CD4-positive, alpha-beta T cell treated with Interleukin-2 at 100 ng/mL for 4 hours (primary cell): ENCODE results near the gene PIEZO2.
"Not testable (repeated sequence)": the region's sequence is repeated elsewhere in the genome, so short reads cannot be mapped to it uniquely, and the experiment has no call there.

Experiments
- DNase-seq: peaks from one replicate; pipeline ENCODE4 v3.0.0-alpha.2; 2020; ENCODE audit warnings: low spot score

Gene PIEZO2

GRCh38 chr18:10681581-10682367 lies 467.6 kb downstream of the PIEZO2 start:
- DNase-seq, result no peak

- DNase-seq, result no peak
Observed at GRCh38 chr18:10680271-10680596, 469.1 kb downstream of the PIEZO2 start.

GRCh38 chr18:10679557-10680270 lies 469.7 kb downstream of the PIEZO2 start:
- no peak for DNase-seq

- no peak for DNase-seq
Observed at GRCh38 chr18:10671441-10671840, 477.9 kb downstream of the PIEZO2 start.

GRCh38 chr18:10670856-10671255 lies 478.5 kb downstream of the PIEZO2 start:
- DNase-seq, result no peak

- DNase-seq, result no peak
Observed at GRCh38 chr18:10669441-10670100, 479.8 kb downstream of the PIEZO2 start.

- no peak for DNase-seq
Observed at GRCh38 chr18:10663750-10664149, 485.6 kb downstream of the PIEZO2 start.

- DNase-seq, result no peak
Observed at GRCh38 chr18:10661317-10661716, 488.1 kb downstream of the PIEZO2 start.

- DNase-seq, result no peak
Observed at GRCh38 chr18:10660179-10660884, 489.0 kb downstream of the PIEZO2 start.

- no peak for DNase-seq
Observed at GRCh38 chr18:10659594-10659993, 489.8 kb downstream of the PIEZO2 start.

GRCh38 chr18:10659000-10659399 lies 490.4 kb downstream of the PIEZO2 start:
- DNase-seq, result no peak

- not testable (repeated sequence) for DNase-seq
Observed at GRCh38 chr18:10644003-10644402, 505.4 kb downstream of the PIEZO2 start.

GRCh38 chr18:10642915-10643524 lies 506.3 kb downstream of the PIEZO2 start:
- not testable (repeated sequence) for DNase-seq

- not testable (repeated sequence) for DNase-seq
Observed at GRCh38 chr18:10638539-10638885, 510.9 kb downstream of the PIEZO2 start.

GRCh38 chr18:10637858-10638538 lies 511.4 kb downstream of the PIEZO2 start:
- not testable (repeated sequence) for DNase-seq

- not testable (repeated sequence) for DNase-seq
Observed at GRCh38 chr18:10629076-10629475, 520.3 kb downstream of the PIEZO2 start.

- DNase-seq, result not testable (repeated sequence)
Observed at GRCh38 chr18:10626606-10627213, 522.7 kb downstream of the PIEZO2 start.

- not testable (repeated sequence) for DNase-seq
Observed at GRCh38 chr18:10623606-10624005, 525.8 kb downstream of the PIEZO2 start.

GRCh38 chr18:10622982-10623381 lies 526.4 kb downstream of the PIEZO2 start:
- not testable (repeated sequence) for DNase-seq

- DNase-seq, result not testable (repeated sequence)
Observed at GRCh38 chr18:10620670-10621329, 528.6 kb downstream of the PIEZO2 start.
